Ectodermal cell (in vitro differentiated cells): ENCODE results near the gene PDE5A.

Experiments used
- H3K27ac ChIP-seq: 2 replicates; pipeline ENCODE4 v1.7.0; 2013; ENCODE audit warnings: mild to moderate bottlenecking, low read depth, low read length; ENCODE audit not compliant: insufficient read depth, poor library complexity, severe bottlenecking
- H3K27me3 ChIP-seq: 2 replicates; pipeline ENCODE4 v1.7.0; 2013; ENCODE audit warnings: mild to moderate bottlenecking, low read length; ENCODE audit not compliant: insufficient read depth, control insufficient read depth, poor library complexity, severe bottlenecking
- H3K36me3 ChIP-seq: one replicate; pipeline ENCODE4 v1.7.0; 2013; ENCODE audit warnings: low read length; ENCODE audit not compliant: control insufficient read depth, insufficient read depth
- H3K4me1 ChIP-seq: one replicate; pipeline ENCODE4 v1.7.0; 2013; ENCODE audit warnings: low read length; ENCODE audit not compliant: control insufficient read depth, insufficient read depth
- H3K4me3 ChIP-seq: 2 replicates; pipeline ENCODE4 v1.7.0; 2013; ENCODE audit warnings: low read depth, low read length, control low read depth; ENCODE audit not compliant: insufficient read depth
- H3K9me3 ChIP-seq: 2 replicates; pipeline ENCODE4 v1.7.0; 2013; ENCODE audit warnings: mild to moderate bottlenecking, low read length, moderate library complexity; ENCODE audit not compliant: control insufficient read depth
- WGBS, 2 experiments: methylation state at CpG; one replicate each; pipeline ENCODE4 v1.1.7; 2013; ENCODE audit warnings: missing lambda C conversion rate in 2 of 2; 5-methylcytosine and 5-hydroxymethylcytosine counted together

Gene PDE5A

DNA sequence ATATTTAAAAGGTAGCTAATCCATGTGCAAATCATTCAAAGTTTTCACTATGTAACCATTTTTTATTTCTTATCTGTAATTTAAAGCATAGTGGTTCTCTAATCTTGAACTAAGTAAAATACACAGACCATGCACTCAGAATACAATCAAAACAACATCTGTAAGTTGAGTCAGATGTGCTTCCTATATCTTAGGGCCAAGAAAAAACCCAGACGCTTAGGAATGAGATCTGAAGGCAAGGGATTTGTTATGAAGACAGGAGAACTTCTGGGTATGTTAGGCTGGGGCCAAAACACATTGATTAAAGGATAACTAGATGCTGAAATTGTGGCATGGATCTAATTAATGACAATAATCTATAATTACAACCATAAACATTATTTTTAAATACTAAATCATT is 120.3 kb downstream of the PDE5A start:
- 93 to 100% methylated on average over 1 of the region's 1 CpG for WGBS, 2 experiments
- Histone ChIP-seq H3K9me3 (no peaks in the 10 kb centered on the region), H3K27ac (no peak overlapping the region), H3K27me3 (no peaks in the 10 kb centered on the region), H3K4me3 (no peak overlapping the region), H3K36me3 (no peaks in the 10 kb centered on the region), H3K4me1 (no peaks in the 10 kb centered on the region)

DNA sequence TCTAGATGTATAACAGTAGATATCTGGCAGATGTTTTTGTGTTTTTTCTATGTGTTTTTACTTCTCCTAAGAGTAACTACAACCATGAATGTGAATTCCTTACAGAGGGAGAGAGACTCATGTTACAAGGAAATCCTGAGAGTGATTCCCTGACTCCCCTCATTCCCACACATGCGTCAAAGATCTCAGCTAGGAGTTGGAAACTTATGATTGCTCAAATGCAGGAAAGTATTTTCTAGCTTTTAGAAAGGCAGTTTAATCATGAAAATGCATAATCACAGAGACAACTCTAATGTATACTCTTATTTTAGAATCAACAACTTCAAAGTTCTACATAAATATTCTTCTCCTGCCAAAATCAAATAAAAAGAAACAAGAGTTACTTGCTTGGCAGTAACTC is 121.8 kb downstream of the PDE5A start:
- no peak overlapping the region for H3K4me3 ChIP-seq
- no peaks in the 10 kb centered on the region for H3K27me3 ChIP-seq
- 91% methylated on average over 1 of the region's 1 CpG; no CpG with 5 or more reads in 1 of the 2 experiments for WGBS, 2 experiments
- no peaks in the 10 kb centered on the region for H3K9me3 ChIP-seq
- H3K27ac ChIP-seq = no peak overlapping the region
- H3K36me3 ChIP-seq = no peaks in the 10 kb centered on the region
- no peaks in the 10 kb centered on the region for H3K4me1 ChIP-seq

DNA sequence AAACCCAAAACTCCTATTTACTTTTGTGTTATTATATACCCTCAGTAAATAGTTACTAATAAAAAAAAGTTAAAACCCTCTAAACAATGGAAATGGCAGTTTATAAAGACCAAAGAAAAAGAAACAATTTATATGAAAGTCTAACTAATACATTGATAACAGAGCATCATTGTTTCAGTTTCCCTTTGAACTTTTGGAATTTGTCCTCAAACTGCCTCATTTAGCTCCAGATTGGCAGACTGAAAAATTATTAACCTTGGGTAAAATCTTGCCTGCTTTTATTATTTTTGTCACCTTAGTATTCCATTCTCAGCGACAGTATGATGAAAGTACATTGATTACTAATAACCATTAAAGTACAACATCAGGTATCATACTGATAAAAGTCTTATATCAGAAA is 124.0 kb downstream of the PDE5A start:
- Histone ChIP-seq H3K36me3 (peaks cover 6% of the 10 kb centered on the region), H3K4me1 (no peaks in the 10 kb centered on the region), H3K9me3 (no peaks in the 10 kb centered on the region), H3K27me3 (no peaks in the 10 kb centered on the region), H3K4me3 (no peak overlapping the region), H3K27ac (no peak overlapping the region)
- WGBS, 2 experiments = no CpG with 5 or more reads among the region's 1 CpG

GRCh38 chr4:119501740-119502139 is 126.9 kb downstream of the PDE5A start:
- Histone ChIP-seq H3K27me3 (no peaks in the 10 kb centered on the region), H3K27ac (no peak overlapping the region), H3K9me3 (no peaks in the 10 kb centered on the region), H3K36me3 (peaks cover 10% of the 10 kb centered on the region), H3K4me3 (no peak overlapping the region), H3K4me1 (no peaks in the 10 kb centered on the region)
- 93 to 100% methylated on average over 2 of the region's 2 CpGs for WGBS, 2 experiments

GRCh38 chr4:119498527-119498926 is 130.1 kb downstream of the PDE5A start:
- peak overlapping the region; percentile 61 for H3K27ac ChIP-seq
- H3K4me1 ChIP-seq = no peaks in the 10 kb centered on the region
- no peaks in the 10 kb centered on the region for H3K27me3 ChIP-seq
- peaks cover 18% of the 10 kb centered on the region for H3K36me3 ChIP-seq
- WGBS, 2 experiments = 81 to 90% methylated on average over 3 of the region's 3 CpGs
- no peak overlapping the region for H3K4me3 ChIP-seq
- no peaks in the 10 kb centered on the region for H3K9me3 ChIP-seq

DNA sequence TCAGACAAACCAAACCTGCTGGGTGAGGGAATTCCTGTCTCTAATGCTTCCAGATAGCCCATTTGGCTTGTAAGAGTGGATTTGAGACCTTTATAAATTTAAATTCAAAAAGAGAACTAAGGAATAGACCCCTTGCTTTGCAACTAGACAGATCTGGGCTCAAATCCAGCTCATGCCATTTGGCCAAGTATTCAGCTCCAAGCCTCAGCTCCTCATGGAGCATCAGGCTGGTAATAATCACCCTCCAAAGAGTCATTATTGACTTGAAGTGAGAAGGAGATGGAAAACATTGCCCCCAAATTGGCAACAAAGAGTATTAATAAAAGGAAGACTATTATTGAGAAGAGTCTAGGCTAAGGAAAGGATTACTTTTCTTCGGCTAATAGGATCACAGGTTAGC is 134.7 kb downstream of the PDE5A start:
- H3K4me3 ChIP-seq = no peak overlapping the region
- H3K9me3 ChIP-seq = no peaks in the 10 kb centered on the region
- no peak overlapping the region for H3K27ac ChIP-seq
- H3K4me1 ChIP-seq = no peaks in the 10 kb centered on the region
- 100% methylated on average over 1 of the region's 1 CpG for WGBS, 2 experiments
- peaks cover 12% of the 10 kb centered on the region for H3K36me3 ChIP-seq
- no peaks in the 10 kb centered on the region for H3K27me3 ChIP-seq

DNA sequence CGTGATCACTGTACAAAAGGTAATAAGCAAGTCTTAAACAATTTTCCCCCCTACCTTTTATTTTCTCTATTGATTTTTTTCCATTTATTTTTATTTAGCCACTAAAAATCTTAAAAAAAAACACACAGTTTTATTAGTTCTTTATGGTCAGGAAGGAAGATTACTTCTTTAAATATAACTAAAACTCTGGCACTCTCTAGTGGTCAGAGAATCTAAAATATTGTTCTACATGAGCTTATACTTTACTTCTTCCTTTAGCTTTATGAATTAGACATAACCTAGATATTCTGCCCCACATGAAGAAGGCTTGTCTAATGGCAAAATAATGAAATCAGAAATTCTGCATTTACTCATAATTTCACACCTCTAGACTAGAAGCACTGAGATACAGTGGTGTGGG is 135.2 kb downstream of the PDE5A start:
- Histone ChIP-seq H3K27ac (no peak overlapping the region), H3K27me3 (no peaks in the 10 kb centered on the region), H3K4me1 (no peaks in the 10 kb centered on the region), H3K9me3 (no peaks in the 10 kb centered on the region), H3K4me3 (no peak overlapping the region), H3K36me3 (peaks cover 8% of the 10 kb centered on the region)
- 80% methylated on average over 1 of the region's 1 CpG; no CpG with 5 or more reads in 1 of the 2 experiments for WGBS, 2 experiments

DNA sequence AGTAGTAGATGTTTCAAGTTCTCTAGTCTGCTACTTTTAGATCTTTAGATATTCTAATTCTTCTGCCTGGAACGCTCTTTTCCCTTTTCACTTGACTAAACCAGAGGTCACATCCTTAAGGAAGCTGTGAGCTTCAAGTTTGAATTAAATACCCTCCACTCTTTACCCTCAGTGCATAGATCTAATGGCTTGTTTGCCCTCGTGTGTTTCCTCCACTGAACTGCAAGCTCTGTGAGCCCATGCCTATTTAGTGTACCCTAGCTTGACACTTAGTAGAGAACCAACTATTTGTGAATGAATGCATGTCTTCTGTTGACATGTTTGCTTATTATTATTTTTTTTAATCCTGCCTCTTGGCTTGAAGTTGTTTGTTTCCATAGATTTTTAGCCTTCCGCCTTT is 138.3 kb downstream of the PDE5A start:
- H3K9me3 ChIP-seq = no peaks in the 10 kb centered on the region
- no peak overlapping the region for H3K4me3 ChIP-seq
- no peak overlapping the region for H3K27ac ChIP-seq
- H3K36me3 ChIP-seq = peaks cover 7% of the 10 kb centered on the region
- no peaks in the 10 kb centered on the region for H3K27me3 ChIP-seq
- WGBS, 2 experiments = 63 to 75% methylated on average over 3 of the region's 3 CpGs
- H3K4me1 ChIP-seq = no peaks in the 10 kb centered on the region

GRCh38 chr4:119489305-119489704 is 139.3 kb downstream of the PDE5A start:
- 85 to 98% methylated on average over 2 of the region's 3 CpGs for WGBS, 2 experiments

DNA sequence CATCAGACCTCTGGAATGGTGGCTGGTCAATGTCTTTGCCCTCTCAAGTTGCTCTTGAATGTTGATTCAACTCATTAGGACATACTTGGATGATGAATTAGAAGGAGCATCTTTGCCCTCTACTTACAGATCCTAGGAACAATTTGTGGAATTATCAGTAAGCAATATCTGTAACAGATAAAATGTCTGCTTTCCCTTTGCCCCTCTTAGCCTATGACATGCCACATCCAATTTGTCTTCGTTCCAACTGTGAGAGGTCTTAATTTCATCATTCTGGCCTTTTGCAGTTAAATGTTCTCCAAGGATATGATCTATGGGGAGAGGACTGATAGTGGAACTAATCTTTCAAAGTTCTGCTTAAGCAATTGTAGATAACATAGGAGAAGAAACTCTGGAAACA is 148.3 kb downstream of the PDE5A start:
- H3K36me3 ChIP-seq = peaks cover 16% of the 10 kb centered on the region
- WGBS, 2 experiments = 100% methylated on average over 1 of the region's 1 CpG
- H3K27ac ChIP-seq = no peak overlapping the region
- H3K4me3 ChIP-seq = no peak overlapping the region
- H3K27me3 ChIP-seq = no peaks in the 10 kb centered on the region
- peaks cover 3% of the 10 kb centered on the region for H3K9me3 ChIP-seq
- no peaks in the 10 kb centered on the region for H3K4me1 ChIP-seq

More at GRCh38 chr4:119489305-119489704, 139.3 kb downstream of the PDE5A start:
- Histone ChIP-seq H3K4me1 (no peaks in the 10 kb centered on the region), H3K9me3 (no peaks in the 10 kb centered on the region), H3K36me3 (no peaks in the 10 kb centered on the region), H3K4me3 (no peak overlapping the region), H3K27ac (no peak overlapping the region), H3K27me3 (no peaks in the 10 kb centered on the region)

DNA sequence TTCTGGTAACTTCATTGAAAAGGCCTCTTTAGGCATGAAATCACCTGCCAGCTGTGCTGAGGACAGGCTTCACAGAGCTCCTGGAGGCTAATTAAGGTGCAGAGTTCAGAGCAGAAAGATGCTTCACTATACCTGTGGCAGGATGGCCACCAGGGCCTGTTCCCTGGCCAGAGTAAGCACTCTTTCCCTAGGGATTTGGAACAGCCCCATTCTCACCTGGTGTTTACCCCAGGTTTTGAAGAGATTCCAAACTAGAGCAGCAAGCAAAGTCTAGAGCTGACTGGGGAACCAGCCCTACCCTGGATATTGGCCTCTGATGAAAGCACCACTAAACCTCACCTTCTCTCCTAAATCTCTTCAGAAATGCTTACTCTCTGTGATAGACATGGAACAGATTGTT is 148.8 kb downstream of the PDE5A start:
- H3K27me3 ChIP-seq = no peaks in the 10 kb centered on the region
- H3K27ac ChIP-seq = no peak overlapping the region
- no peak overlapping the region for H3K4me3 ChIP-seq
- no peaks in the 10 kb centered on the region for H3K4me1 ChIP-seq
- peaks cover 16% of the 10 kb centered on the region for H3K36me3 ChIP-seq
- H3K9me3 ChIP-seq = peaks cover 3% of the 10 kb centered on the region
